HG02610 (cell line): Measurements from ENCODE around the gene SOCS7.
"Not testable (repeated sequence)": the region's sequence is repeated elsewhere in the genome, so short reads cannot be mapped to it uniquely, and the experiment has no call there.

ENCODE experiments used
- ATAC-seq: cut with Tn5 transposase; IDR thresholded peaks from one replicate; pipeline ENCODE4 v1.9.1; 2021; ENCODE audit warnings: mild to moderate bottlenecking, moderate library complexity; ENCODE audit not compliant: unreplicated experiment

Gene SOCS7

GRCh38 chr17:38437313-38437712 is 85.7 kb downstream of the SOCS7 start:
- ATAC-seq, result not testable (repeated sequence)

- no peak for ATAC-seq
These were observed 87.8 kb downstream of the SOCS7 start for GRCh38 chr17:38439436-38439835.

- no peak for ATAC-seq
These were observed 89.2 kb downstream of the SOCS7 start for GRCh38 chr17:38440614-38441397.

- no peak for ATAC-seq
These were observed 89.9 kb downstream of the SOCS7 start for GRCh38 chr17:38441429-38442061.

- ATAC-seq, result no peak
These were observed 90.9 kb downstream of the SOCS7 start for GRCh38 chr17:38442548-38442947.

- ATAC-seq, result no peak
These were observed 91.8 kb downstream of the SOCS7 start for GRCh38 chr17:38443356-38444031.

GRCh38 chr17:38444151-38444550 is 92.5 kb downstream of the SOCS7 start:
- no peak for ATAC-seq

GRCh38 chr17:38447502-38448085 is 96.0 kb downstream of the SOCS7 start:
- no peak for ATAC-seq

- ATAC-seq, result no peak
These were observed 96.6 kb downstream of the SOCS7 start for GRCh38 chr17:38448208-38448771.

GRCh38 chr17:38449364-38449763 is 97.7 kb downstream of the SOCS7 start:
- no peak for ATAC-seq

- ATAC-seq, result no peak
These were observed 98.9 kb downstream of the SOCS7 start for GRCh38 chr17:38450557-38451029.

- no peak for ATAC-seq
These were observed 99.6 kb downstream of the SOCS7 start for GRCh38 chr17:38451030-38451839.

- ATAC-seq, result no peak
These were observed 100.3 kb downstream of the SOCS7 start for GRCh38 chr17:38451840-38452529.

GRCh38 chr17:38452719-38453118 is 101.1 kb downstream of the SOCS7 start:
- no peak for ATAC-seq

GRCh38 chr17:38453951-38454421 is 102.3 kb downstream of the SOCS7 start:
- no peak for ATAC-seq

GRCh38 chr17:38454532-38454931 is 102.9 kb downstream of the SOCS7 start:
- no peak for ATAC-seq
